Stomach (tissue), 9 donors: ENCODE measurements around the gene BLVRA. TPM values are rescaled to one million over a fixed set of nuclear protein-coding genes. Genes with fewer than 3 reads are reported as not detected.

Source experiments
- DNase-seq, 2 donors: peaks; one replicate each; pipeline versions ENCODE4 v3.0.0 to v3.0.0-alpha.2; 2013 to 2019
- H3K27ac ChIP-seq, 5 donors: fragments of 200-600 bp in 4 of 5; sonication (generic) in 4 of 5; one replicate each; pipeline ENCODE4 v1.5.1; 2013 to 2019; ENCODE audit warnings: mild to moderate bottlenecking in 1 of 5, moderate library complexity in 1 of 5
- H3K27me3 ChIP-seq, 3 donors: fragments of 200-600 bp; sonication (generic); one replicate each; pipeline ENCODE4 v1.5.1; 2017 to 2019; ENCODE audit warnings: mixed run types in 1 of 3
- H3K36me3 ChIP-seq, 4 donors: fragments of 200-600 bp; sonication (generic); 1 replicate in 3 of 4; 2 replicates in 1 of 4; pipeline ENCODE4 v1.5.1; 2016 to 2019
- H3K4me1 ChIP-seq, 4 donors: fragments of 200-600 bp; sonication (generic); one replicate each; pipeline ENCODE4 v1.5.1; 2016 to 2019
- H3K4me3 ChIP-seq, 4 donors: fragments of 200-600 bp; sonication (generic) in 3 of 4; one replicate each; pipeline ENCODE4 v1.5.1; 2016 to 2019; ENCODE audit warnings: mild to moderate bottlenecking in 1 of 4
- H3K9me3 ChIP-seq, 4 donors: fragments of 200-600 bp; sonication (generic); one replicate each; pipeline ENCODE4 v1.5.1; 2016 to 2019
- EP300 ChIP-seq: sonication (generic); formaldehyde crosslinking; IDR thresholded peaks from one replicate; pipeline ENCODE4 v1.6.1; 2017; ENCODE audit warnings: antibody characterized with exemption
- POLR2A ChIP-seq, 4 donors: fragments of 450-650 bp; IDR thresholded peaks; one replicate each; pipeline ENCODE4 v1.6.1; 2016; ENCODE audit warnings: antibody characterized with exemption in 4 of 4, control low read depth in 2 of 4, mild to moderate bottlenecking in 1 of 4, moderate library complexity in 1 of 4
- POLR2AphosphoS5 ChIP-seq, 3 donors: sonication (generic); formaldehyde crosslinking; IDR thresholded peaks; one replicate each; pipeline ENCODE4 v1.6.1; 2016; ENCODE audit warnings: antibody characterized with exemption in 3 of 3
- WGBS, 5 donors: extraction: QIAGEN DNeasy Blood & Tissue Kit in 3 of 5; methylation state at CpG; one replicate each; pipeline versions ENCODE4 v1.1.5 to v1.1.7; 2013 to 2018; 5-methylcytosine and 5-hydroxymethylcytosine counted together
- intact Hi-C: fragments of 100-400 bp; cut with DNase I; formaldehyde crosslinking; loops from one replicate; pipeline ENCODE4 v1.15.1; 2023; ENCODE audit warnings: low total_unique reads
- polyA plus RNA-seq, 3 donors: library from polyadenylated mRNA; stranded (reverse); fragments of 200-250 nt; gene quantifications; one replicate each; pipeline ENCODE4 v1.2.3, GENCODE V29; 2013
- total RNA-seq, 5 donors: library from RNA; depleted of rRNA; stranded (reverse); fragments of >200 nt; gene quantifications; one replicate each; pipeline versions ENCODE4 v1.1.0 to v1.2.3, GENCODE V29; 2014 to 2016
- TF ChIP-seq, protein P1 (sequence below), 7 experiments: fragments of 450-650 bp in 4 of 7; fragments of 200-600 bp in 3 of 7; sonication (generic) in 3 of 7; IDR thresholded peaks; one replicate each; pipeline ENCODE4 v1.5.1; 2016 to 2019; ENCODE audit warnings: antibody characterized with exemption in 7 of 7, control low read depth in 2 of 7, mild to moderate bottlenecking in 1 of 7
- donor health status: healthy with polysubstance abuse.
- donor health status: Bipolar disorder and iron deficiency.
- donor health status: healthy.

Gene BLVRA
- total and polyA plus RNA-seq, 8 donors, result 15.2 to 67.1 (median 46.4) TPM

DNA sequence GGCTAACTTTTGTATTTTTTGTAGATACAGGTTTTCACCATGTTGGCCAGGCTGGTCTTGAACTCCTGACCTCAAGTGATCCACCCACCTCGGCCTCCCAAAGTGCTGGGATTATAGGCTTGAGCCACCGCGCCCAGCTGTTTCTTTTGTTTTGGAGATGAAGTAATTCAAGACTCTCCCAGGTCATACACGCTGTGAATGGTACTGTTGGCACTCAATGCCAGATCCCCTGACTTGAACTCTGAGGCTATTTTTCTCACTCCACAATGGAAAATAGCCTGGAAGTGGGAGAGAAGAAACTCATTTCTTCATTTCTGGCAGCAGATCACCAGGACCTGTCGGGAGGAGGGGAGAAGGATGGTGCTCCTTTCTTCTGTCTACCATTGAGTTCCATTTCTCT, 32.4 kb downstream of the BLVRA start:
- Histone ChIP-seq H3K4me1 (peaks cover 0 to 28% (median 9%) of the 10 kb centered on the region in 4 donors), H3K36me3 (peaks cover 0 to 74% (median 69%) of the 10 kb centered on the region in 4 donors)
- TF ChIP-seq EP300 (no peak), POLR2A (IDR thresholded peaks at IDR 0.05) (no peak), POLR2AphosphoS5 (IDR thresholded peaks at IDR 0.05) (no peak)
- TF ChIP-seq, protein P1, sequence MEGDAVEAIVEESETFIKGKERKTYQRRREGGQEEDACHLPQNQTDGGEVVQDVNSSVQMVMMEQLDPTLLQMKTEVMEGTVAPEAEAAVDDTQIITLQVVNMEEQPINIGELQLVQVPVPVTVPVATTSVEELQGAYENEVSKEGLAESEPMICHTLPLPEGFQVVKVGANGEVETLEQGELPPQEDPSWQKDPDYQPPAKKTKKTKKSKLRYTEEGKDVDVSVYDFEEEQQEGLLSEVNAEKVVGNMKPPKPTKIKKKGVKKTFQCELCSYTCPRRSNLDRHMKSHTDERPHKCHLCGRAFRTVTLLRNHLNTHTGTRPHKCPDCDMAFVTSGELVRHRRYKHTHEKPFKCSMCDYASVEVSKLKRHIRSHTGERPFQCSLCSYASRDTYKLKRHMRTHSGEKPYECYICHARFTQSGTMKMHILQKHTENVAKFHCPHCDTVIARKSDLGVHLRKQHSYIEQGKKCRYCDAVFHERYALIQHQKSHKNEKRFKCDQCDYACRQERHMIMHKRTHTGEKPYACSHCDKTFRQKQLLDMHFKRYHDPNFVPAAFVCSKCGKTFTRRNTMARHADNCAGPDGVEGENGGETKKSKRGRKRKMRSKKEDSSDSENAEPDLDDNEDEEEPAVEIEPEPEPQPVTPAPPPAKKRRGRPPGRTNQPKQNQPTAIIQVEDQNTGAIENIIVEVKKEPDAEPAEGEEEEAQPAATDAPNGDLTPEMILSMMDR (IDR thresholded peaks at IDR 0.05), result no peak

DNA sequence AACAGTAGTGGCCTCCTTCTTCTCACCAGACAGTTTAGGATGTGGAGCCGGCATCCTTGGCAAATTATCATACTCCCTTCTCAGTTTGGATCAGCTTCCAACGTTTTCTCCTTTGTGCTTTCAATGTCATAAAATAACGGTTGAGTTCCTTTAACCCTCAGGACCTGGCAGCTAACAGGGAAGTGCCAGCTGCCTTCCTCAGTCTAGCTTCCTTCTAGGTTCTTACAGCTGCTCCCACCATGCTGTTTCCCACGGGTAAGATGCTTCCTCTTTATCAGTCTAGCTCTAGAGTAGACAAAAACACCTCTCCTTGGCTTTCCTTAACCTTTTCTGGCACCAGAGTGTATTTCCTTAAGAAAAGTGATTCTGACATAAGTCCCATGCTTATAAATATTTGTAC, 33.2 kb downstream of the BLVRA start:
- Histone ChIP-seq H3K4me3 (no peak overlapping the region), H3K36me3 (peaks cover 0 to 74% (median 70%) of the 10 kb centered on the region in 4 donors), H3K27ac (peak overlapping the region in 2 of 5 donors; percentile 22 to 67), H3K4me1 (peaks cover 0 to 22% (median 7%) of the 10 kb centered on the region in 4 donors), H3K9me3 (no peaks in the 10 kb centered on the region), H3K27me3 (no peaks in the 10 kb centered on the region)
- 33 to 51% (median 47%) methylated on average over 4 of the region's 4 CpGs for WGBS, 5 donors
- DNase-seq, result peak in 1 of 2 donors; percentile 19
- TF ChIP-seq POLR2A (IDR thresholded peaks at IDR 0.05) (no peak), POLR2AphosphoS5 (IDR thresholded peaks at IDR 0.05) (no peak)
- TF ChIP-seq, protein P1 (IDR thresholded peaks at IDR 0.05), result no peak
- intact Hi-C loops, result no loop called here

More for the DNA sequence above, 32.4 kb downstream of the BLVRA start:
- intact Hi-C loops, result no loop called here
- Histone ChIP-seq H3K9me3 (no peaks in the 10 kb centered on the region), H3K27ac (no peak overlapping the region), H3K27me3 (no peaks in the 10 kb centered on the region), H3K4me3 (no peak overlapping the region)
- no peak for DNase-seq
- 84 to 89% (median 86%) methylated on average over 5 of the region's 5 CpGs for WGBS, 5 donors

DNA sequence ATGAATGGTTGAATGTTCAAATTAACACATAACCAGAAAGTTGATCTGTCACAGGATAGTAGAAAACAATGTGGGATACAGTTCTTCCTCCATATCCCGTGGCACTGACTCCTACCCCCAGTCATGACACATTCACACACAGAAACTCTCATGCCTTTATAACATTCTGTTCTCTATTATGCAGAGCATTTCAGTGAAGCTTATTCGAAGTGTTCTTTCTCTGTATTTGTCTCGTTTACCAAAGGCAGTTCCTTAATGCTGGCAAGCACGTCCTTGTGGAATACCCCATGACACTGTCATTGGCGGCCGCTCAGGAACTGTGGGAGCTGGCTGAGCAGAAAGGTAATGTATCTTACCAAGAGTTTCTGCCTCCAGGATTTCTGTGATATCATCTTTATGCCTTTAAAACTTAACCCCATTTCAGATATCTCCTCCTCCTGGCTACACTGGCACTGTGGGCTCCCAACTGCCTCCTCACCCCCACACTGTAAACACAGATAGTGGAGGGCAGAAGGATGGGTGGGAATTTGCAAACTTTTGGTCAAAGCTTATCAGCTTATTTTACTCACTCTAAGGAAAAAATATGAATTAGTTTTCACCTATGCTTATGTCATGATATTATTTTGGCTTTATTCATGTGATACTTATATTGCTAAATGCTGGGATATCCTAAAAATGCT, 34.1 kb downstream of the BLVRA start:
- Histone ChIP-seq H3K36me3 (peaks cover 0 to 78% (median 77%) of the 10 kb centered on the region in 4 donors), H3K9me3 (no peaks in the 10 kb centered on the region), H3K27ac (peak overlapping the region in 1 of 5 donors; percentile 67), H3K4me3 (no peak overlapping the region), H3K27me3 (no peaks in the 10 kb centered on the region), H3K4me1 (peaks cover 0 to 16% (median 7%) of the 10 kb centered on the region in 4 donors)
- TF ChIP-seq POLR2AphosphoS5 (IDR thresholded peaks at IDR 0.05), result no peak
- no peak for TF ChIP-seq EP300
- TF ChIP-seq, protein P1 (IDR thresholded peaks at IDR 0.05), result no peak
- TF ChIP-seq POLR2A (IDR thresholded peaks at IDR 0.05), result no peak
- no peak for DNase-seq
- 71 to 80% (median 78%) methylated on average over 6 of the region's 6 CpGs for WGBS, 5 donors
- intact Hi-C loops, result no loop called here

DNA sequence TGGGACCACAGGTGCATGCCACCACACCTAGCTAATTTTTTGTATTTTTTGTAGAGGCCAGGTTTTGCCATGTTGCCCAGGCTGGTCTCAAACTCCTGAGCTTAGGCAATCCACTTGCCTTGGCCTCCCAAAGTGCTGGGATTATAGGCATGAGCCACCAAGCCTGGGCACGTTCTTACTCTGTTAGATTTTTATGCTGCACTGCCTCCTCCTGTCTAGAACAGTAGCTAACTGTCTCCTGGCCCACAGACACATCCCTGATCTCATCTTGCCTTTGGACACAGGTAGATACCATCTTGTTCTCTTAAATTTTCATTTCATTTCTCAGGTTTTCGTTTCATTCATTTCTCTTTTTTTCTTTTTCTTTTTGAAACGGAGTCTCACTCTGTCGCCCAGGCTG, 41.1 kb downstream of the BLVRA start:
- TF ChIP-seq, protein P1 (IDR thresholded peaks at IDR 0.05), result peak in 1 of 7 experiments; percentile 11
- TF ChIP-seq EP300, result no peak
- DNase-seq, result no peak
- 74 to 88% (median 81%) methylated on average over 4 of the region's 4 CpGs for WGBS, 5 donors
- intact Hi-C loops, result no loop called here
- H3K27me3 ChIP-seq, result no peaks in the 10 kb centered on the region
- H3K4me1 ChIP-seq, result no peaks in the 10 kb centered on the region
- H3K4me3 ChIP-seq, result no peak overlapping the region
- H3K27ac ChIP-seq, result no peak overlapping the region
- no peaks in the 10 kb centered on the region for H3K9me3 ChIP-seq
- peaks cover 12 to 76% (median 56%) of the 10 kb centered on the region in 4 donors for H3K36me3 ChIP-seq
